ENCODE results near the gene CCDC136. TPM values are rescaled to one million over a fixed set of nuclear protein-coding genes. Genes with fewer than 3 reads are reported as not detected.
A peak's percentile ranks its signal among the peaks of the same experiment; 100 is the strongest.

Gene CCDC136
- total RNA-seq, 4 donors from 2014 or later = 4.5 to 12.4 (median 7.2) TPM

DNA sequence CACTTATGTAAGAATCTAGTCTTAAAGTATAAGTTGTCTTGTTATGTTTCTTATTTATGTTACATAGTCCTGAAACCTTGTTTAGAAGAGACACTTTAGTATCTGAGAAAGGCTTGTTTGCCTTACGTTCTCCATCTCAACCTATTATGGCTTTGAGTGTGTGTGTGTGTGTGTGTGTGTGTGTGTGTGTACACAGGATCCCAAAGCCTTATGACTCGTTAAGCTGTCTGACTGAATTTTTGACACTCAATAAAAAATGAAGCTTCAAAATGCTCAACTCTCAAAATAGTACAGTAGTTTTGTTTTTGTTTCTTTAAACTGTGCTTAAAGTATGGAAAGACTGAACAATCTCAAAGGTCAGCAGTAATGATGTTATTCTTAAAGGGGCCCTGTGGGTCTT, 34.6 kb upstream of the CCDC136 start:
- no peaks in the 10 kb centered on the region for H3K27me3 ChIP-seq
- no peaks in the 10 kb centered on the region for H3K9me3 ChIP-seq
- DNase-seq (ENCODE audit: low spot score in 2 of 2) = no peak
- 50 to 57% methylated on average over 2 of the region's 2 CpGs for WGBS, 2 donors
- H3K4me1 ChIP-seq = peaks cover 0 to 16% (median 0%) of the 10 kb centered on the region in 4 donors
- no peak for TF ChIP-seq EP300 (IDR thresholded peaks at IDR 0.05)
- TF ChIP-seq CTCF (IDR thresholded peaks at IDR 0.05) = no peak
- TF ChIP-seq POLR2A (IDR thresholded peaks at IDR 0.05) = no peak
- H3K4me3 ChIP-seq = no peak overlapping the region
- peaks cover 0 to 75% (median 2%) of the 10 kb centered on the region in 3 donors for H3K36me3 ChIP-seq
- peak overlapping the region in 1 of 4 donors; percentile 33 for H3K27ac ChIP-seq

- Histone ChIP-seq H3K4me3 (no peak overlapping the region), H3K36me3 (peaks cover 0 to 74% (median 3%) of the 10 kb centered on the region in 3 donors), H3K27ac (no peak overlapping the region), H3K9me3 (no peaks in the 10 kb centered on the region), H3K4me1 (peaks cover 0 to 16% (median 0%) of the 10 kb centered on the region in 4 donors), H3K27me3 (no peaks in the 10 kb centered on the region)
- no peak for TF ChIP-seq CTCF (IDR thresholded peaks at IDR 0.05)
- no peak for TF ChIP-seq POLR2A (IDR thresholded peaks at IDR 0.05)
- TF ChIP-seq EP300 (IDR thresholded peaks at IDR 0.05) = no peak
- DNase-seq (ENCODE audit: low spot score in 2 of 2) = no peak
- 90 to 94% methylated on average over 1 of the region's 1 CpG for WGBS, 2 donors
Observed at GRCh38 chr7:128758553-128758952, 33.2 kb upstream of the CCDC136 start.

DNA sequence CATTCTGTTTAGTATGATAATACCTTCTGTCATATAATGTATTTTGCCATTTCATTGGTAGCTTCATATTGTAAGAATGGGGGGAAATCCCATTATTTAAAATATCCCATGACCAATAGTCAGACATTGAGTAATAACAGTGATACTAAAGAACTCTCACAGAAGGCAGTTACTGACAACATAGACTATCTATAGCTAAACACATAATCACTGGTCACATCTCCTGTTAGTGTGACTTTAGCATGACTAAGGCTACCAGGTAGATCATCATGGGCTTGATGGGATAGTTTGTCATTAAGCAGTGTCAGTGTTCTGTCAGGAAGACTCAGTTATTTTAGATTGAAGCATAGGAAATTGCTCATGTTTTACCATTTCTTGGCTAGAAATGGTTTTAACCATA, 32.5 kb upstream of the CCDC136 start:
- H3K9me3 ChIP-seq = no peaks in the 10 kb centered on the region
- no peak overlapping the region for H3K4me3 ChIP-seq
- H3K36me3 ChIP-seq = peaks cover 0 to 74% (median 2%) of the 10 kb centered on the region in 3 donors
- TF ChIP-seq CTCF (IDR thresholded peaks at IDR 0.05) = no peak
- TF ChIP-seq EP300 (IDR thresholded peaks at IDR 0.05) = no peak
- no peak for TF ChIP-seq POLR2A (IDR thresholded peaks at IDR 0.05)
- H3K27me3 ChIP-seq = no peaks in the 10 kb centered on the region
- no peak for DNase-seq (ENCODE audit: low spot score in 2 of 2)
- no peak overlapping the region for H3K27ac ChIP-seq
- peaks cover 0 to 16% (median 0%) of the 10 kb centered on the region in 4 donors for H3K4me1 ChIP-seq

GRCh38 chr7:128763541-128763940, 28.2 kb upstream of the CCDC136 start:
- TF ChIP-seq EP300 (IDR thresholded peaks at IDR 0.05) = no peak
- TF ChIP-seq CTCF (IDR thresholded peaks at IDR 0.05) = no peak
- no peak for TF ChIP-seq POLR2A (IDR thresholded peaks at IDR 0.05)
- 72 to 73% methylated on average over 3 of the region's 3 CpGs for WGBS, 2 donors
- Histone ChIP-seq H3K4me1 (no peaks in the 10 kb centered on the region), H3K4me3 (no peak overlapping the region), H3K27ac (no peak overlapping the region), H3K27me3 (no peaks in the 10 kb centered on the region), H3K36me3 (peaks cover 2 to 87% (median 5%) of the 10 kb centered on the region in 3 donors), H3K9me3 (no peaks in the 10 kb centered on the region)
- DNase-seq (ENCODE audit: low spot score in 2 of 2) = no peak

DNA sequence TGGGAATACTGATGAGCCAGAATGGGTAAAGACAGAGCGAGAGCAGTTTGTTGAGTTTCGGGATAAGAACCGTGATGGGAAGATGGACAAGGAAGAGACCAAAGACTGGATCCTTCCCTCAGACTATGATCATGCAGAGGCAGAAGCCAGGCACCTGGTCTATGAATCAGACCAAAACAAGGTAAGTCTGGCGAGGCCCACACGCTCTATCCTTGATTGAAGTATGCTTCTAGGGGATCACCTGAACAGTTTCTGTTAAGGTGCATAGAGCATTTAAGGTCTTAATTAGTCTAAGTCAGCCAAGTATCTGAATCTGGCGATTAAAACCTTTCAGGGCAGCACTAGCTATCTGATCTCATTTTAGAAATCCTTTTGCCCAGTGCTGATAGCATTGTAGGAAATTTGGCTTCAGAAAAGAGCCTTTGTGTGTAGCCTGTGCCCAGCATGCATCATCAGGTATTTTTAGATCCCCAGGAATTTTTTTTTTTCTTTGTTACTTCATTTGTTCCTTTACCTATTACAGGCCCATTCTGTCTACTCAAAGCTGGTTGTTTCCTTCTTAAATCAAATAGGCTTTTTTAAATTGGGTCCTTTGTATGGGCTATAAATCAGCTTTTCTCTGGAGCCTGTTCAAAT, 24.2 kb upstream of the CCDC136 start:
- no peak overlapping the region for H3K27ac ChIP-seq
- no peak for DNase-seq (ENCODE audit: low spot score in 2 of 2)
- 92 to 99% methylated on average over 6 of the region's 6 CpGs for whole genome bisulfite sequencing, 2 donors

More for the DNA sequence above, 24.2 kb upstream of the CCDC136 start:
- no peaks in the 10 kb centered on the region for H3K4me1 ChIP-seq
- no peaks in the 10 kb centered on the region for H3K27me3 ChIP-seq
- H3K4me3 ChIP-seq = no peak overlapping the region
- no peaks in the 10 kb centered on the region for H3K9me3 ChIP-seq
- TF ChIP-seq POLR2A (IDR thresholded peaks at IDR 0.05) (no peak), CTCF (IDR thresholded peaks at IDR 0.05) (no peak), EP300 (IDR thresholded peaks at IDR 0.05) (no peak)
- peaks cover 5 to 87% (median 5%) of the 10 kb centered on the region in 3 donors for H3K36me3 ChIP-seq

Data from tibial nerve (tissue), 4 donors.